ENCODE measurements around the gene RASSF1. TPM values are rescaled to one million over a fixed set of nuclear protein-coding genes. Genes with fewer than 3 reads are reported as not detected.

Gene RASSF1
- total and polyA plus RNA-seq, 2 of the 4 experiments (the other 2 are of a cell fraction) = 17.4 to 53.4 TPM

DNA sequence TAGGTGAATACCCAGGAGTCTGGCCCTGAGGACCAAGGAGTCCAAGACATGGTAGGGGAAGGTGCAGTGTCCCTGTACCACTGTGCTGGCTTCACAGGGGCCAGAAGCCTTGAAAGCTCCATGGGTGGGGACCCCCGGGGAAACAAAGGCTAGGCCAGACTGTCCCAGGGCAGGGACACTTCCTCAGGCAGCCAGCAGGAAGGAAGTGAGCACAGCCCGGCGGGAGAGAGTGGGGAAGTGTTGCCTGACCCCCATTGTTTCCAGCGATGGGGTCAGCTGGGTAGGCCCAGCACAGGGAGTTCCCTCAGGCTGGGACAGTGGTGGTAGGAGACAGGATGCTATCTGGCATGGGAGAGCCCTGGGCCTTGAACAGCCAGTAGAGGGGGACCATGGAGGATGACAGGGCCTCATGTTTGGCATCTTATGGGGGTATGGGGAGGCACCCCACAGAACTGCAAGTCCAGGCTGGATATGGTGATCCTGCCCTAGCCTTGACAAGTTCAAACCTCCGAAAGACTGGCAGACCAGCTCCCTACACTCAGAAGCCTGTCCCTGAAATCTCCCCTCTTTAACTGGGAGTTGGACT is 16.9 kb downstream of the RASSF1 start:
- intact Hi-C loops (cut with micrococcal nuclease) = loop anchor here (1.0 to 5.0 kb wide), 3 partner anchors 61 to 129 kb away; no protein-coding TSS in a partner anchor
- no TSS peak for BruUV-seq (replicated peaks)
- Histone ChIP-seq H3K9ac (ENCODE audit: low read depth, low read length) (no peak overlapping the region), H3K23ac (ENCODE audit: low read depth, low read length) (no peak overlapping the region), H3K27ac (ENCODE audit: insufficient read depth, low read length) (no peak overlapping the region), H3K4me1 (ENCODE audit: control insufficient read depth, insufficient read depth, low read length) (peaks cover 26% of the 10 kb centered on the region), H4K8ac (ENCODE audit: low read depth in 2 of 2, low read length in 2 of 2) (no peak overlapping the region), H2BK20ac (ENCODE audit: low read depth, low read length) (no peak overlapping the region), H3K79me1 (ENCODE audit: low read depth in 1 of 2, low read length in 2 of 2) (peaks cover 27 to 51% of the 10 kb centered on the region in 2 experiments), H2AFZ (replicated peaks; ENCODE audit: low read length, poor library complexity) (no peak overlapping the region), H3K4me3 (ENCODE audit: insufficient read depth, low read depth, low read length) (no peak overlapping the region), H3K27me3 (ENCODE audit: control insufficient read depth, insufficient read depth, low read length) (no peaks in the 10 kb centered on the region), H3K56ac (ENCODE audit: extremely low read depth, insufficient read depth, low read length) (no peak overlapping the region), H2AK5ac (ENCODE audit: low read depth, low read length) (no peak overlapping the region), H3K9me1 (ENCODE audit: insufficient read depth, low read length) (peaks cover 8% of the 10 kb centered on the region), H3K9me3 (ENCODE audit: control insufficient read depth, insufficient read depth, low read length) (no peaks in the 10 kb centered on the region), H4K5ac (ENCODE audit: low read depth, low read length) (no peak overlapping the region), H3K14ac (replicated peaks; ENCODE audit: low read depth, low read length) (no peak overlapping the region), H3K4me2 (ENCODE audit: low read depth, low read length) (no peak overlapping the region), H3K18ac (ENCODE audit: low read depth, low read length) (no peak overlapping the region), H3K36me3 (ENCODE audit: control insufficient read depth, insufficient read depth, low read length) (peaks cover 16% of the 10 kb centered on the region), H2BK120ac (ENCODE audit: low read depth, low read length) (no peak overlapping the region), H2AK9ac (replicated peaks; ENCODE audit: low read depth, low read length, poor library complexity) (peak overlapping the region; percentile 67), H4K91ac (ENCODE audit: insufficient read depth, low read depth, low read length) (no peak overlapping the region), H4K20me1 (ENCODE audit: insufficient read depth, low read length) (peaks cover 12% of the 10 kb centered on the region; the same call in 1 of the 2 replicates), H2BK15ac (ENCODE audit: low read depth, low read length) (no peak overlapping the region), H2BK5ac (ENCODE audit: low read depth, low read length, poor library complexity, severe bottlenecking) (no peak overlapping the region), H3K4ac (ENCODE audit: low read depth, low read length) (no peak overlapping the region)
- CTCF ChIA-PET = interaction anchor here (0.7 to 1.0 kb wide), 3 partner anchors 10 to 25 kb away, joined by 3 to 4 read pairs (median 4); partner anchors contain the start of genes HYAL3 and NAA80
- TF ChIP-seq SMC3 (IDR thresholded peaks at IDR 0.05; ENCODE audit: low read depth, low read length) (no peak), RAD21 (IDR thresholded peaks at IDR 0.05; ENCODE audit: low read length) (no peak), POLR2A (IDR thresholded peaks at IDR 0.05; ENCODE audit: low read depth, low read length) (no peak), NFE2L2 (IDR thresholded peaks at IDR 0.05; ENCODE audit: low read depth, low read length) (no peak), MXI1 (IDR thresholded peaks at IDR 0.05; ENCODE audit: borderline replicate concordance, low read depth, low read length) (no peak), CHD1 (IDR thresholded peaks at IDR 0.05; ENCODE audit: low read depth, low read length) (no peak), RCOR1 (IDR thresholded peaks at IDR 0.05; ENCODE audit: insufficient replicate concordance, low read length) (no peak), MAZ (IDR thresholded peaks at IDR 0.05; ENCODE audit: borderline replicate concordance, low read depth, low read length) (no peak), MAFK (IDR thresholded peaks at IDR 0.05; ENCODE audit: low read depth, low read length) (no peak), RFX5 (IDR thresholded peaks at IDR 0.05; ENCODE audit: low read depth, low read length) (no peak), BHLHE40 (IDR thresholded peaks at IDR 0.05; ENCODE audit: low read depth, low read length) (no peak), FOS (IDR thresholded peaks at IDR 0.05; ENCODE audit: low read depth, low read length) (no peak)
- TF ChIP-seq, protein P1, sequence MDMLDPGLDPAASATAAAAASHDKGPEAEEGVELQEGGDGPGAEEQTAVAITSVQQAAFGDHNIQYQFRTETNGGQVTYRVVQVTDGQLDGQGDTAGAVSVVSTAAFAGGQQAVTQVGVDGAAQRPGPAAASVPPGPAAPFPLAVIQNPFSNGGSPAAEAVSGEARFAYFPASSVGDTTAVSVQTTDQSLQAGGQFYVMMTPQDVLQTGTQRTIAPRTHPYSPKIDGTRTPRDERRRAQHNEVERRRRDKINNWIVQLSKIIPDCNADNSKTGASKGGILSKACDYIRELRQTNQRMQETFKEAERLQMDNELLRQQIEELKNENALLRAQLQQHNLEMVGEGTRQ (IDR thresholded peaks at IDR 0.05; ENCODE audit: low read depth, low read length) = no peak
- TF ChIP-seq, protein P2, sequence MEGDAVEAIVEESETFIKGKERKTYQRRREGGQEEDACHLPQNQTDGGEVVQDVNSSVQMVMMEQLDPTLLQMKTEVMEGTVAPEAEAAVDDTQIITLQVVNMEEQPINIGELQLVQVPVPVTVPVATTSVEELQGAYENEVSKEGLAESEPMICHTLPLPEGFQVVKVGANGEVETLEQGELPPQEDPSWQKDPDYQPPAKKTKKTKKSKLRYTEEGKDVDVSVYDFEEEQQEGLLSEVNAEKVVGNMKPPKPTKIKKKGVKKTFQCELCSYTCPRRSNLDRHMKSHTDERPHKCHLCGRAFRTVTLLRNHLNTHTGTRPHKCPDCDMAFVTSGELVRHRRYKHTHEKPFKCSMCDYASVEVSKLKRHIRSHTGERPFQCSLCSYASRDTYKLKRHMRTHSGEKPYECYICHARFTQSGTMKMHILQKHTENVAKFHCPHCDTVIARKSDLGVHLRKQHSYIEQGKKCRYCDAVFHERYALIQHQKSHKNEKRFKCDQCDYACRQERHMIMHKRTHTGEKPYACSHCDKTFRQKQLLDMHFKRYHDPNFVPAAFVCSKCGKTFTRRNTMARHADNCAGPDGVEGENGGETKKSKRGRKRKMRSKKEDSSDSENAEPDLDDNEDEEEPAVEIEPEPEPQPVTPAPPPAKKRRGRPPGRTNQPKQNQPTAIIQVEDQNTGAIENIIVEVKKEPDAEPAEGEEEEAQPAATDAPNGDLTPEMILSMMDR (conservative IDR thresholded peaks at IDR 0.05; ENCODE audit: low read depth, low read length) = no peak
- DNase-seq (no peak), ATAC-seq (ENCODE audit: low read depth) (no peak)
- dilution Hi-C loops (cut with HindIII; ENCODE audit: low sequenced_read_pairs, unreplicated experiment) = no loop called here
- POLR2A ChIA-PET (ENCODE audit: unreplicated experiment) = interaction anchor here (1.0 kb wide), 1 partner anchor 13 kb away, joined by 4 read pairs; no protein-coding TSS in a partner anchor
- in situ Hi-C loops (cut with MboI; ENCODE audit: low sequenced_read_pairs) = no loop called here
- WGBS, 2 experiments (ENCODE audit: extremely low coverage in 2 of 2, insufficient read length in 1 of 2) = 82% methylated on average over 4 of the region's 5 CpGs; no CpG with 5 or more reads in 1 of the 2 experiments

Data from IMR-90 (cell line).